DND-41 (cell line): ENCODE measurements around the gene ENO2.

ENCODE experiments used
- CTCF ChIP-seq: IDR thresholded peaks from 2 replicates; pipeline ENCODE4 v1.5.1; 2012; ENCODE audit warnings: borderline replicate concordance, low read length, moderate library complexity, mild to moderate bottlenecking; ENCODE audit not compliant: poor library complexity, severe bottlenecking; ENCODE audit errors: extremely low read depth
- EZH2 ChIP-seq: IDR thresholded peaks from 3 replicates; pipeline ENCODE4 v1.6.1; 2012; ENCODE audit warnings: borderline replicate concordance, low read depth, mild to moderate bottlenecking, moderate library complexity, low read length, inconsistent platforms; ENCODE audit not compliant: severe bottlenecking

GRCh38 chr12:6952121-6952862, 37.9 kb downstream of the ENO2 start:
- no peak for TF ChIP-seq CTCF
- TF ChIP-seq EZH2: no peak
